Measurements from ENCODE around the gene MINDY4.

The MINDY4 gene

GRCh38 chr7:30912986-30913811 is 142.0 kb downstream of the MINDY4 start:
- TF ChIP-seq, protein P1, sequence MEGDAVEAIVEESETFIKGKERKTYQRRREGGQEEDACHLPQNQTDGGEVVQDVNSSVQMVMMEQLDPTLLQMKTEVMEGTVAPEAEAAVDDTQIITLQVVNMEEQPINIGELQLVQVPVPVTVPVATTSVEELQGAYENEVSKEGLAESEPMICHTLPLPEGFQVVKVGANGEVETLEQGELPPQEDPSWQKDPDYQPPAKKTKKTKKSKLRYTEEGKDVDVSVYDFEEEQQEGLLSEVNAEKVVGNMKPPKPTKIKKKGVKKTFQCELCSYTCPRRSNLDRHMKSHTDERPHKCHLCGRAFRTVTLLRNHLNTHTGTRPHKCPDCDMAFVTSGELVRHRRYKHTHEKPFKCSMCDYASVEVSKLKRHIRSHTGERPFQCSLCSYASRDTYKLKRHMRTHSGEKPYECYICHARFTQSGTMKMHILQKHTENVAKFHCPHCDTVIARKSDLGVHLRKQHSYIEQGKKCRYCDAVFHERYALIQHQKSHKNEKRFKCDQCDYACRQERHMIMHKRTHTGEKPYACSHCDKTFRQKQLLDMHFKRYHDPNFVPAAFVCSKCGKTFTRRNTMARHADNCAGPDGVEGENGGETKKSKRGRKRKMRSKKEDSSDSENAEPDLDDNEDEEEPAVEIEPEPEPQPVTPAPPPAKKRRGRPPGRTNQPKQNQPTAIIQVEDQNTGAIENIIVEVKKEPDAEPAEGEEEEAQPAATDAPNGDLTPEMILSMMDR (IDR thresholded peaks at IDR 0.05; ENCODE audit: control insufficient read depth, insufficient read depth, low read depth, low read length, missing control alignments), result no peak
- no peak for DNase-seq (ENCODE audit: low read depth)
- H3K4me3 ChIP-seq (ENCODE audit: control insufficient read depth, low read depth, low read length), result no peak overlapping the region

DNA sequence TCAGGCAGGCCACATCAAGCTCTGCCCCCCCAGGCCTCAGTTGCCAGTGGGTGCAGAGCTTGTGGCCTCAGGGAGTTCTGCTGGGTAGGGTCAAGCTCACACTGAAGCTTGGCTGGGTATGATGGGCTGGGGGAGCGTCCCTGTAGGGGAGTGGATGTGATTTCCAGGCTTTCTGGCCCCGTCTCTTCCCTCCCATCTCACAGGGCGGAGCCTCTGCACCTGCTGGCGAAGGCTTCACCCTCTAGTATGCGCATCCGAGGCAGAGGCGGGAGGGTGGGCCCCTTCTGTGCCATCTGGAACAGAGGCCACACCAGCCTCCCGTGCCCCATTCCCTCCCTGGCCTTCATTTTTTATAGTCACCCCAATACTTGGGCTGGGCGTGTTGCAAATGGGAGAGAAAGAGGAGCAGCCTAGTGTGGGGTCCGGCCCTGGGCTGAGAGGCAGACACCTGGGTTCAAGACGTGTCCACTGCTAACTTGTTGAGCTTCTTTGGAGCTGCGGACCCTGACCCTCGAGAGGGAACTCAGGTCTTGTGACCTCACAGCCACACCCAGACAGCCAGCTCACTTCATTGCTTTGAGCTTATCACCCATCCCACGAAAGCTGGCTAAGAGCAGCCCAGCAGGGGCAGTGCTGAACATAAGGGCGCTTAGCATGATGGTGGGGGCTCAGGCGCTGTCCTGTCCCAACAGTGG is 142.8 kb downstream of the MINDY4 start:
- DNase-seq (ENCODE audit: low read depth), result no peak
- TF ChIP-seq, protein P1 (IDR thresholded peaks at IDR 0.05; ENCODE audit: control insufficient read depth, insufficient read depth, low read depth, low read length, missing control alignments), result no peak
- H3K4me3 ChIP-seq (ENCODE audit: control insufficient read depth, low read depth, low read length), result no peak overlapping the region

- TF ChIP-seq, protein P1 (IDR thresholded peaks at IDR 0.05; ENCODE audit: control insufficient read depth, insufficient read depth, low read depth, low read length, missing control alignments), result no peak
- no peak for DNase-seq (ENCODE audit: low read depth)
- no peak overlapping the region for H3K4me3 ChIP-seq (ENCODE audit: control insufficient read depth, low read depth, low read length)
These were observed 143.4 kb downstream of the MINDY4 start for GRCh38 chr7:30914596-30914995.

DNA sequence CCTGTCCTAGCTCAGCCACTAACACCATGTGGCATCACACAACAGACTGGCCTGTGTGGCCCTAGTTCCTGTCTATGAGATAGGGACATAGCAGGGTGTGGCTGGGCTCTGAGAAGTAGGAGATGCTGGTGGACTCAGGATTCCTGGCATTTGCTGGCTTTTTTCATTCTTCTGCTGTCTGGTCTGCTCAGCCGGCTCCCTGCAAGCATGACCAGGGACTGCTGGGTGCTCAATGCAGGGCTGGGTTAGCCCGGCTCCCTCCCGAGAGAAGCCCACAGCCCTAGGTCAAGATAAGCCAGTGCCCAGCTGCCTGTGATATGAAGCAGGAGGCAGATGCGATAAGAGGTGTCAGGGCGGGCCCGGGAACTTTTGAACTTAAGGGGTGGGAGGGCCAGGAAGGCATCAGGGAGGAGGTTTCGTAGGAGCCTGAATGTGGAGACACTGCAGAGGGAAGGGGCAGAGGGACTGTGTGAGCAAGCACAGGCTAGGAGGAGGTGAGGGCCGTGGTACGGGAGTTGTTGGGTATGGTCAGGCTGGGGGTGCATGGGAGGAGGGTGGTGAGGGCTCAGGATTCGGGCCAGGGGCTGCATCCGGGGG is 143.9 kb downstream of the MINDY4 start:
- no peak overlapping the region for H3K4me3 ChIP-seq (ENCODE audit: control insufficient read depth, low read depth, low read length)
- TF ChIP-seq, protein P1 (IDR thresholded peaks at IDR 0.05; ENCODE audit: control insufficient read depth, insufficient read depth, low read depth, low read length, missing control alignments), result no peak
- no peak for DNase-seq (ENCODE audit: low read depth)

GRCh38 chr7:30915751-30916150 is 144.5 kb downstream of the MINDY4 start:
- DNase-seq (ENCODE audit: low read depth), result no peak
- TF ChIP-seq, protein P1 (IDR thresholded peaks at IDR 0.05; ENCODE audit: control insufficient read depth, insufficient read depth, low read depth, low read length, missing control alignments), result no peak
- no peak overlapping the region for H3K4me3 ChIP-seq (ENCODE audit: control insufficient read depth, low read depth, low read length)

GRCh38 chr7:30916255-30916654 is 145.0 kb downstream of the MINDY4 start:
- TF ChIP-seq, protein P1 (IDR thresholded peaks at IDR 0.05; ENCODE audit: control insufficient read depth, insufficient read depth, low read depth, low read length, missing control alignments), result no peak
- no peak overlapping the region for H3K4me3 ChIP-seq (ENCODE audit: control insufficient read depth, low read depth, low read length)
- no peak for DNase-seq (ENCODE audit: low read depth)
